ENCODE measurements around the gene CDH11. TPM values are rescaled to one million over a fixed set of nuclear protein-coding genes. Genes with fewer than 3 reads are reported as not detected.

Gene CDH11
- total RNA-seq, 1 experiment from 2014 or later, result 22.1 TPM

GRCh38 chr16:64933885-64934284 is 188.0 kb downstream of the CDH11 start:
- no peaks in the 10 kb centered on the region for H3K36me3 ChIP-seq
- H3K9me3 ChIP-seq, result no peaks in the 10 kb centered on the region
- peak; percentile 38 for DNase-seq
- no peaks in the 10 kb centered on the region for H3K27me3 ChIP-seq
- no peak overlapping the region for H3K4me3 ChIP-seq

GRCh38 chr16:64926476-64926875 is 195.4 kb downstream of the CDH11 start:
- no peaks in the 10 kb centered on the region for H3K36me3 ChIP-seq
- H3K4me3 ChIP-seq, result no peak overlapping the region
- no peaks in the 10 kb centered on the region for H3K27me3 ChIP-seq
- H3K9me3 ChIP-seq, result peaks cover 4% of the 10 kb centered on the region
- DNase-seq, result no peak

DNA sequence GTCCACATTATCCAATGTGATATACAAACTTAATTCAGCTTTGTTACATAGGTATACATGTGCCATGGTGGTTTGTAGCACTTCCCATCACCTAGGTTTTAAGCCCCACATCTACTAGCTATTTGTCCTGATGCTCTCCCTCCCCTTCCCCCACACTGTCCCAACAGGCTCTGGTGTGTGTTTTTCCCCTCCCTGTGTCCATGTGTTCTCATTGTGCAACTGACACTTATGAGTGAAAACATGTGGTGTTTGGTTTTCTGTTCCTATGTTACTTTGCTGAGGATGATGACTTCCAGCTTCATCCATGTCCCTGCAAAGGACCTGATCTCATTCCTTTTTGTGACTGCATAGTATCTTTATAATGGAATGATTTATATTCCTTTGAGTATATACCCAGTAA is 196.7 kb downstream of the CDH11 start:
- no peak for DNase-seq
- Histone ChIP-seq H3K4me3 (no peak overlapping the region), H3K9me3 (peaks cover 4% of the 10 kb centered on the region), H3K36me3 (no peaks in the 10 kb centered on the region), H3K27me3 (no peaks in the 10 kb centered on the region)

GRCh38 chr16:64924086-64924485 is 197.8 kb downstream of the CDH11 start:
- Histone ChIP-seq H3K9me3 (peaks cover 4% of the 10 kb centered on the region), H3K27me3 (no peaks in the 10 kb centered on the region), H3K4me3 (no peak overlapping the region), H3K36me3 (no peaks in the 10 kb centered on the region)
- no peak for DNase-seq

DNA sequence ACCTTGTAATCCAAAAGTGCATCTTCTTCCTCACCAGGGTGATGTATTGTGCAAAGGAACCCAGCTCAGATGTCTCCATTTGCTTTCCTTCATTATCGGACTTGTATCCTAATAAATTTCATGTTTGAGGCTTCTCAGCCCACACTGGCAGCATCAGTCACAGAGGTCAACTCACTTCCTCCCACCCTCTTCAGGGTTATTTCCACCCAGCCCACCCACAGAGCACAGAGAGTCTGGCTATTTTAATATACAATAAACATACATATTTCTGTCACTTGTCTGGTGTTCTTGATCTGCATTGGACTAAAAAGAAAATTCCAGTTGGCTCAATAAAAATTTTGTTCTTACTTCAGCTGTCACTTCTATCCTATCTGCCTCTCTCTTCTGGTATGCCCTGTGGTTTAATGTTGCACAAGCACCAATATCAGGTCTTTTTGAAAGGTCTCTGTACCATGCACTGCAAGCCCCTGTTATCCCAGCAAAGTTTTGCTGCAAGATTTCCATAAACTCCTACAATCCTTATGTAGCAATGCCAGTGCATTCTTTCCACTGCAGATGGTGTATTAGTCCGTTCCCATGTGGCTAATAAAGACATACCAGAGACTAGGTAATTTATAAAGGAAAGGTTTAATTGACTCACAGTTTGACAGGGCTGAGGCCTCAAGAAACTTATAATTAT is 201.8 kb downstream of the CDH11 start:
- H3K9me3 ChIP-seq, result no peaks in the 10 kb centered on the region
- no peaks in the 10 kb centered on the region for H3K36me3 ChIP-seq
- no peaks in the 10 kb centered on the region for H3K27me3 ChIP-seq
- no peak for DNase-seq
- no peak overlapping the region for H3K4me3 ChIP-seq

- no peak for DNase-seq
- no peaks in the 10 kb centered on the region for H3K36me3 ChIP-seq
- no peaks in the 10 kb centered on the region for H3K9me3 ChIP-seq
- no peaks in the 10 kb centered on the region for H3K27me3 ChIP-seq
- no peak overlapping the region for H3K4me3 ChIP-seq
Measured at GRCh38 chr16:64919141-64919540, 202.7 kb downstream of the CDH11 start.

DNA sequence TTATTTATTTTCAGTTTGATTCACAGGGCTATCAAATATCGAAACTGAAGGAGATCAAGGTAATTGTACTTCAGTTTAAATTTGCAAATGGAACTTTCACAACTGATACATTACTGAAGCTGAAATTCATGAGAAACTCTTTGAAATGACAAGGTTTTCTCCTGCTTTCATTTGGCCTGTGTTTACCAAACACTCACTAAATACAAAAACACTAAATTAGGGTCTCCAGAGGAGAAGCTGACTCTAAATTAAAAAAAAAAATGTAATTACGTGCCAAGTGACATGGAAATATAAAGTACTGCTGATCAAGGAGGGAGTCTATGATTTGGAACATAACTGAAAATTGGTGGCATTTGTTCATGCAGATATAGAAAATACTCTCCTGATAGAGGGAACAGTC is 205.8 kb downstream of the CDH11 start:
- no peak overlapping the region for H3K4me3 ChIP-seq
- no peaks in the 10 kb centered on the region for H3K36me3 ChIP-seq

GRCh38 chr16:64910356-64910755 is 211.5 kb downstream of the CDH11 start:
- no peak overlapping the region for H3K4me3 ChIP-seq
- H3K36me3 ChIP-seq, result no peaks in the 10 kb centered on the region
- peak; percentile 88 for DNase-seq
- no peaks in the 10 kb centered on the region for H3K9me3 ChIP-seq
- no peaks in the 10 kb centered on the region for H3K27me3 ChIP-seq

More for the DNA sequence above, 205.8 kb downstream of the CDH11 start:
- DNase-seq, result no peak
- no peaks in the 10 kb centered on the region for H3K27me3 ChIP-seq
- H3K9me3 ChIP-seq, result no peaks in the 10 kb centered on the region

- Histone ChIP-seq H3K36me3 (no peaks in the 10 kb centered on the region), H3K4me3 (no peak overlapping the region), H3K9me3 (no peaks in the 10 kb centered on the region), H3K27me3 (no peaks in the 10 kb centered on the region)
- DNase-seq, result no peak
Measured at GRCh38 chr16:64907844-64908243, 214.0 kb downstream of the CDH11 start.

DNA sequence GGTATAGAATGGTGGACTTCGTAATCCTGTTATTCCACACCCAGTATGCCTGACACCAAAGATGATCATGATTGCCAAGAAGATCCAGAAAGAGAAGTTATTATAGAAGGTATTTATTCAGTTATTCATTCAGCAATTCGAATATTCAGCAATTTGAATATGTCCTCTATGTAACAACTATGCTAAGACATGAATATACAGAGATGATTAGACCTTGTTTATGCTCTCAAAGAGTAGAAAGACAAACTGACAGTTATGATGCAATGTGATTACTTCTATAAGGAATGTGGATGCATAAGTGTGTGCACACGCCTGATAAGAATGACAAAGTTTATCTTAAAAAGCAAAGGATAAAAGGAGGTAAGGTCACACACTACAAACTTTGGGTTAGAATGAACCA is 218.1 kb downstream of the CDH11 start:
- no peaks in the 10 kb centered on the region for H3K36me3 ChIP-seq
- H3K9me3 ChIP-seq, result no peaks in the 10 kb centered on the region
- DNase-seq, result no peak

GRCh38 chr16:64900517-64900916 is 221.3 kb downstream of the CDH11 start:
- no peak overlapping the region for H3K4me3 ChIP-seq
- H3K27me3 ChIP-seq, result no peaks in the 10 kb centered on the region
- no peaks in the 10 kb centered on the region for H3K9me3 ChIP-seq
- DNase-seq, result no peak
- no peaks in the 10 kb centered on the region for H3K36me3 ChIP-seq

More for the DNA sequence above, 218.1 kb downstream of the CDH11 start:
- no peak overlapping the region for H3K4me3 ChIP-seq
- H3K27me3 ChIP-seq, result no peaks in the 10 kb centered on the region

GRCh38 chr16:64900019-64900418 is 221.8 kb downstream of the CDH11 start:
- Histone ChIP-seq H3K4me3 (no peak overlapping the region), H3K36me3 (no peaks in the 10 kb centered on the region), H3K27me3 (no peaks in the 10 kb centered on the region), H3K9me3 (no peaks in the 10 kb centered on the region)
- DNase-seq, result no peak

DNA sequence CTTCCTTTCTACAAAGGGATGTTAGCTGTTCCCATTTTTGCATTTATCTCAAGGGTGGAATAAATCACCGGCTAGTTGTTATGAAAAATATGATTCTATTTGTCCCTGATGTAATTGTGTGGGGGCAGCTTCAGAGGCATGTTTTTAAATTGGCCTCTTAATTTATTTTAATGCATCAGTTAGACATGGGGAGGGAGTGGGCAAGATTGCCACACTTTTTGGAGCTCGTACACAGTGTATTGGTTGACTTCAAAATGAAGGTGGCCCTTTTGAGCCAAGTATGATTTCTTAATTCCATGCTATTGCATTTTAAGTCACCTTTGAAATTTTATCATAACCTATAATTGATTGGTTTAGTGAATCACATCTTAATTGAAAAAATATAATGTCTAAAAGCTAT is 223.7 kb downstream of the CDH11 start:
- Histone ChIP-seq H3K27me3 (no peaks in the 10 kb centered on the region), H3K36me3 (no peaks in the 10 kb centered on the region), H3K9me3 (no peaks in the 10 kb centered on the region), H3K4me3 (no peak overlapping the region)
- no peak for DNase-seq
